B cell (primary cell): ENCODE measurements around the gene PREX1.

Experiments
- CTCF ChIP-seq: fragments of 200-600 bp; IDR thresholded peaks from one replicate; pipeline ENCODE4 v1.8.0; 2022; ENCODE audit warnings: antibody characterized with exemption, mild to moderate bottlenecking
- EZH2 ChIP-seq: IDR thresholded peaks from 2 replicates; pipeline ENCODE4 v1.6.1; 2012; ENCODE audit warnings: borderline replicate concordance, low read depth, mild to moderate bottlenecking, moderate library complexity, low read length; ENCODE audit not compliant: insufficient read depth, poor library complexity, severe bottlenecking

- no peak for TF ChIP-seq CTCF
- no peak for TF ChIP-seq EZH2
Observed at GRCh38 chr20:48618052-48618451, 209.7 kb downstream of the PREX1 start.
